IMR-90 (cell line): ENCODE measurements around the gene ERH. TPM values are rescaled to one million over a fixed set of nuclear protein-coding genes. Genes with fewer than 3 reads are reported as not detected.

ENCODE experiments used
- ATAC-seq: fragments of 200-7000 bp; cut with Tn5 transposase; 2 replicates; pipeline ENCODE4 v1.9.1; 2020; ENCODE audit warnings: low read depth, mild to moderate bottlenecking, moderate library complexity
- BruUV-seq: library from RNA; stranded (reverse); fragments of 400-500 nt; replicated peaks from 2 replicates; lab custom pipeline; 2021; lab: Mats Ljungman, UMichigan
- CTCF ChIA-PET: fragments of 300-600 bp; formaldehyde crosslinking; extraction: SDS; loops from one replicate; lab custom pipeline; 2021; ENCODE audit warnings: antibody characterized with exemption; lab: Yijun Ruan, JAX
- POLR2A ChIA-PET: fragments of 300-600 bp; sonication (Branson Sonifier 250); formaldehyde crosslinking; loops from one replicate; lab custom pipeline; 2022; ENCODE audit warnings: antibody characterized with exemption; ENCODE audit not compliant: unreplicated experiment; lab: Charles Lee
- DNase-seq: peaks from one replicate; pipeline ENCODE4 v3.0.0; 2013
- H2AFZ ChIP-seq: replicated peaks from 2 replicates; pipeline ENCODE3; 2013; ENCODE audit warnings: low read length, mild to moderate bottlenecking; ENCODE audit not compliant: poor library complexity
- H2AK5ac ChIP-seq: 2 replicates; pipeline ENCODE4 v1.6.1; 2013; ENCODE audit warnings: low read depth, low read length, inconsistent platforms
- H2AK9ac ChIP-seq: replicated peaks from 2 replicates; pipeline ENCODE3; 2013; ENCODE audit warnings: mild to moderate bottlenecking, low read depth, low read length, moderate library complexity; ENCODE audit not compliant: poor library complexity
- H2BK120ac ChIP-seq: 2 replicates; pipeline ENCODE4 v1.6.1; 2013; ENCODE audit warnings: low read depth, low read length, inconsistent platforms
- H2BK15ac ChIP-seq: 3 replicates; pipeline ENCODE4 v1.6.1; 2013; ENCODE audit warnings: low read depth, low read length, inconsistent platforms
- H2BK20ac ChIP-seq: 2 replicates; pipeline ENCODE4 v1.6.1; 2013; ENCODE audit warnings: low read depth, mild to moderate bottlenecking, inconsistent platforms, low read length, moderate library complexity
- H2BK5ac ChIP-seq: 2 replicates; pipeline ENCODE4 v1.6.1; 2013; ENCODE audit warnings: mild to moderate bottlenecking, low read depth, low read length, inconsistent platforms; ENCODE audit not compliant: poor library complexity, severe bottlenecking
- H3K14ac ChIP-seq: replicated peaks from 2 replicates; pipeline ENCODE4 v1.6.1; 2013; ENCODE audit warnings: low read depth, low read length, inconsistent platforms
- H3K18ac ChIP-seq: 2 replicates; pipeline ENCODE4 v1.6.1; 2013; ENCODE audit warnings: low read depth, low read length, control low read depth
- H3K23ac ChIP-seq: 2 replicates; pipeline ENCODE4 v1.6.1; 2013; ENCODE audit warnings: low read depth, low read length, inconsistent platforms
- H3K27ac ChIP-seq: 2 replicates; pipeline ENCODE4 v1.5.1; 2013; ENCODE audit warnings: mild to moderate bottlenecking, control low read depth, low read length; ENCODE audit not compliant: insufficient read depth
- H3K27me3 ChIP-seq: 2 replicates; pipeline ENCODE4 v1.6.1; 2013; ENCODE audit warnings: low read length; ENCODE audit not compliant: control insufficient read depth, insufficient read depth
- H3K36me3 ChIP-seq: 2 replicates; pipeline ENCODE4 v1.6.1; 2013; ENCODE audit warnings: low read length, mixed read lengths; ENCODE audit not compliant: control insufficient read depth, insufficient read depth
- H3K4ac ChIP-seq: 2 replicates; pipeline ENCODE4 v1.6.1; 2013; ENCODE audit warnings: low read depth, low read length, inconsistent platforms
- H3K4me1 ChIP-seq: 2 replicates; pipeline ENCODE4 v1.6.1; 2013; ENCODE audit warnings: low read length, mixed read lengths; ENCODE audit not compliant: control insufficient read depth, insufficient read depth
- H3K4me2 ChIP-seq: 2 replicates; pipeline ENCODE4 v1.6.1; 2013; ENCODE audit warnings: low read depth, mild to moderate bottlenecking, control low read depth, low read length, moderate library complexity
- H3K4me3 ChIP-seq: 2 replicates; pipeline ENCODE4 v1.5.1; 2013; ENCODE audit warnings: low read depth, mild to moderate bottlenecking, control low read depth, low read length, moderate library complexity; ENCODE audit not compliant: insufficient read depth
- H3K56ac ChIP-seq: 2 replicates; pipeline ENCODE4 v1.6.1; 2013; ENCODE audit warnings: low read length, inconsistent platforms; ENCODE audit not compliant: insufficient read depth; ENCODE audit errors: extremely low read depth
- H3K79me1 ChIP-seq, 2 experiments: 2 replicates each; pipeline ENCODE4 v1.6.1; 2013; ENCODE audit warnings: low read length in 2 of 2, inconsistent platforms in 1 of 2, low read depth in 1 of 2
- H3K9ac ChIP-seq: 2 replicates; pipeline ENCODE4 v1.6.1; 2013; ENCODE audit warnings: low read depth, low read length, control low read depth
- H3K9me1 ChIP-seq: 2 replicates; pipeline ENCODE4 v1.6.1; 2013; ENCODE audit warnings: low read length, inconsistent platforms; ENCODE audit not compliant: insufficient read depth
- H3K9me3 ChIP-seq: 2 replicates; pipeline ENCODE4 v1.6.1; 2013; ENCODE audit warnings: low read length; ENCODE audit not compliant: control insufficient read depth, insufficient read depth
- H4K20me1 ChIP-seq: 2 replicates; pipeline ENCODE4 v1.6.1; 2013; ENCODE audit warnings: low read length, inconsistent platforms; ENCODE audit not compliant: insufficient read depth
- H4K5ac ChIP-seq: 2 replicates; pipeline ENCODE4 v1.6.1; 2013; ENCODE audit warnings: mild to moderate bottlenecking, low read depth, low read length, control low read depth
- H4K8ac ChIP-seq, 2 experiments: 2 replicates each; pipeline ENCODE4 v1.6.1; 2013; ENCODE audit warnings: low read depth in 2 of 2, low read length in 2 of 2, control low read depth in 1 of 2, inconsistent platforms in 1 of 2
- H4K91ac ChIP-seq: 2 replicates; pipeline ENCODE4 v1.6.1; 2013; ENCODE audit warnings: low read depth, low read length, inconsistent platforms; ENCODE audit not compliant: insufficient read depth
- BHLHE40 ChIP-seq: fragments of 150-350 bp; IDR thresholded peaks from 2 replicates; pipeline ENCODE4 v1.6.1; 2016; ENCODE audit warnings: mild to moderate bottlenecking, low read depth, low read length
- CEBPB ChIP-seq: IDR thresholded peaks from 2 replicates; pipeline ENCODE4 v1.6.1; 2012; ENCODE audit warnings: low read depth, low read length, improper control_type of control experiment
- CHD1 ChIP-seq: IDR thresholded peaks from 2 replicates; pipeline ENCODE4 v1.6.1; 2012; ENCODE audit warnings: low read depth, low read length, improper control_type of control experiment
- FOS ChIP-seq: fragments of 150-350 bp; IDR thresholded peaks from 2 replicates; pipeline ENCODE4 v1.6.1; 2016; ENCODE audit warnings: low read depth, low read length
- MAFK ChIP-seq: IDR thresholded peaks from 2 replicates; pipeline ENCODE4 v1.6.1; 2012; ENCODE audit warnings: low read depth, low read length, improper control_type of control experiment
- MAZ ChIP-seq: IDR thresholded peaks from 2 replicates; pipeline ENCODE4 v1.6.1; 2012; ENCODE audit warnings: low read depth, mild to moderate bottlenecking, low read length, improper control_type of control experiment, moderate library complexity, borderline replicate concordance
- MXI1 ChIP-seq: IDR thresholded peaks from 2 replicates; pipeline ENCODE4 v1.6.1; 2012; ENCODE audit warnings: low read depth, mild to moderate bottlenecking, low read length, moderate library complexity, borderline replicate concordance
- NFE2L2 ChIP-seq: fragments of 150-350 bp; IDR thresholded peaks from 2 replicates; pipeline ENCODE4 v1.6.1; 2016; ENCODE audit warnings: low read depth, mild to moderate bottlenecking, low read length
- POLR2A ChIP-seq: IDR thresholded peaks from 2 replicates; pipeline ENCODE4 v1.6.1; 2012; ENCODE audit warnings: mild to moderate bottlenecking, low read depth, low read length
- RAD21 ChIP-seq: IDR thresholded peaks from 2 replicates; pipeline ENCODE4 v1.6.1; 2012; ENCODE audit warnings: low read length, improper control_type of control experiment
- RCOR1 ChIP-seq: IDR thresholded peaks from 2 replicates; pipeline ENCODE4 v1.6.1; 2012; ENCODE audit warnings: mild to moderate bottlenecking, low read length, improper control_type of control experiment; ENCODE audit not compliant: insufficient replicate concordance
- RFX5 ChIP-seq: IDR thresholded peaks from 2 replicates; pipeline ENCODE4 v1.8.0; 2012; ENCODE audit warnings: low read depth, mild to moderate bottlenecking, low read length, moderate library complexity
- SMC3 ChIP-seq: fragments of 150-350 bp; IDR thresholded peaks from 2 replicates; pipeline ENCODE4 v1.6.1; 2016; ENCODE audit warnings: low read depth, mild to moderate bottlenecking, antibody characterized with exemption, low read length, moderate library complexity
- WGBS, 2 experiments: methylation state at CpG; one replicate each; pipeline versions ENCODE4 v1.1.5 to v1.1.7; 2013; ENCODE audit warnings: missing lambda C conversion rate in 2 of 2; ENCODE audit not compliant: insufficient read length in 1 of 2; ENCODE audit errors: extremely low coverage in 2 of 2; 5-methylcytosine and 5-hydroxymethylcytosine counted together
- dilution Hi-C: fragments of 300-500 bp; cut with HindIII; formaldehyde crosslinking; loops from one replicate; pipeline ENCODE4 v1.14.3; 2018; ENCODE audit warnings: low sequenced_read_pairs; ENCODE audit not compliant: unreplicated experiment
- in situ Hi-C: fragments of 300-500 bp; cut with MboI; formaldehyde crosslinking; loops from 3 replicates; pipeline ENCODE4 v1.14.3; 2019; ENCODE audit warnings: low sequenced_read_pairs, inconsistent platforms, mixed read lengths
- intact Hi-C: fragments of 100-400 bp; cut with micrococcal nuclease; formaldehyde crosslinking; loops from 2 replicates; pipeline ENCODE4 v1.10.0; 2022
- polyA plus RNA-seq, 3 experiments: library from polyadenylated mRNA; depleted of rRNA; stranded (reverse); fragments of >200 nt; gene quantifications; 2 replicates each; pipeline ENCODE4 v1.2.3, GENCODE V29; 2012; ENCODE audit warnings: low replicate concordance in 1 of 3
- total RNA-seq: library from RNA; depleted of rRNA; stranded (reverse); fragments of >200 nt; gene quantifications from 2 replicates; pipeline ENCODE4 v1.2.3, GENCODE V29; 2012
- TF ChIP-seq, protein P1 (sequence below): fragments of 150-350 bp; IDR thresholded peaks from 2 replicates; pipeline ENCODE4 v1.6.1; 2017; ENCODE audit warnings: mild to moderate bottlenecking, antibody characterized with exemption, low read length, low read depth
- TF ChIP-seq, protein P2 (sequence below): conservative IDR thresholded peaks from 2 replicates; pipeline ENCODE4 v1.5.1; 2012; ENCODE audit warnings: mild to moderate bottlenecking, low read depth, low read length, improper control_type of control experiment
- TF ChIP-seq, protein P3 (sequence below): fragments of 150-350 bp; IDR thresholded peaks from 2 replicates; pipeline ENCODE4 v1.6.1; 2016; ENCODE audit warnings: low read depth, mild to moderate bottlenecking, low read length, moderate library complexity, borderline replicate concordance

ERH gene
- total and polyA plus RNA-seq, 2 of the 4 experiments (the other 2 are of a cell fraction): 64.2 to 150 TPM

DNA sequence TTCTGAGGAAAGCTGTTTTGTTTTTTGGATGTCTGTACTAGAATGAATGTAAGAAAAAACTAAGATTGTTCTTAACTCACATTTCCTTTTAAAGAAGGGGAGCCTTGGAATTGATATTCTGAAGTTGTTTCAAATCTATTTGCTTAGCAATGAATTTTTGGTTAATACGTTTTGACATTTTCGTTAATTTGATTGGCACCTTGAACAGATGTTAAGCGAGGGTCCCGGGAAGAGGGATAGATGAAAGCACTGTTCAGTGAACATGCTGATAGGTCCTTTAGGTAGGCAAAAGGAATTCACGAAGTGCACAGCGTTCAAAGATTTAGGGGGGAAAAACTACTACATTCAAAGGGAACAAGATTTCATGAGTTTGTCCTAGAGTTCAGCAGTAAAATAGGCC is 2.1 kb upstream of the ERH start:
- POLR2A ChIA-PET: no interaction called here

More for the DNA sequence above, 2.1 kb upstream of the ERH start:
- no peak overlapping the region for H3K56ac ChIP-seq
- DNase-seq (no peak), ATAC-seq (no peak)
- no peak overlapping the region for H4K5ac ChIP-seq
- H3K9me1 ChIP-seq: peaks cover 9% of the 10 kb centered on the region
- intact Hi-C loops (no loop called here), dilution Hi-C loops (no loop called here), in situ Hi-C loops (no loop called here)
- H4K91ac ChIP-seq: no peak overlapping the region
- H2BK20ac ChIP-seq: no peak overlapping the region
- peaks cover 29% of the 10 kb centered on the region for H4K20me1 ChIP-seq
- BruUV-seq: no TSS peak
- H2AFZ ChIP-seq: no peak overlapping the region
- H3K9ac ChIP-seq: no peak overlapping the region
- peak overlapping the region; percentile 57 for H3K4me3 ChIP-seq
- no peak overlapping the region for H3K23ac ChIP-seq
- H3K4ac ChIP-seq: no peak overlapping the region
- no peaks in the 10 kb centered on the region for H3K27me3 ChIP-seq
- no peaks in the 10 kb centered on the region for H3K9me3 ChIP-seq
- no peak overlapping the region for H2BK120ac ChIP-seq
- H3K14ac ChIP-seq: no peak overlapping the region
- H2AK5ac ChIP-seq: no peak overlapping the region
- H3K4me2 ChIP-seq: peak overlapping the region; percentile 86
- peaks cover 1% of the 10 kb centered on the region; the same call in 1 of the 2 replicates for H3K4me1 ChIP-seq
- 65% methylated on average over 2 of the region's 6 CpGs; no CpG with 5 or more reads in 1 of the 2 experiments for WGBS, 2 experiments
- H3K27ac ChIP-seq: no peak overlapping the region
- H2AK9ac ChIP-seq: no peak overlapping the region
- CTCF ChIA-PET: no interaction called here
- H3K36me3 ChIP-seq: peaks cover 2% of the 10 kb centered on the region; the same call in 1 of the 2 replicates
- TF ChIP-seq POLR2A: no peak
- TF ChIP-seq MAZ: no peak
- TF ChIP-seq BHLHE40: no peak
- TF ChIP-seq, protein P1, sequence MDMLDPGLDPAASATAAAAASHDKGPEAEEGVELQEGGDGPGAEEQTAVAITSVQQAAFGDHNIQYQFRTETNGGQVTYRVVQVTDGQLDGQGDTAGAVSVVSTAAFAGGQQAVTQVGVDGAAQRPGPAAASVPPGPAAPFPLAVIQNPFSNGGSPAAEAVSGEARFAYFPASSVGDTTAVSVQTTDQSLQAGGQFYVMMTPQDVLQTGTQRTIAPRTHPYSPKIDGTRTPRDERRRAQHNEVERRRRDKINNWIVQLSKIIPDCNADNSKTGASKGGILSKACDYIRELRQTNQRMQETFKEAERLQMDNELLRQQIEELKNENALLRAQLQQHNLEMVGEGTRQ: no peak
- TF ChIP-seq RCOR1: no peak
- TF ChIP-seq MXI1: no peak
- TF ChIP-seq, protein P2, sequence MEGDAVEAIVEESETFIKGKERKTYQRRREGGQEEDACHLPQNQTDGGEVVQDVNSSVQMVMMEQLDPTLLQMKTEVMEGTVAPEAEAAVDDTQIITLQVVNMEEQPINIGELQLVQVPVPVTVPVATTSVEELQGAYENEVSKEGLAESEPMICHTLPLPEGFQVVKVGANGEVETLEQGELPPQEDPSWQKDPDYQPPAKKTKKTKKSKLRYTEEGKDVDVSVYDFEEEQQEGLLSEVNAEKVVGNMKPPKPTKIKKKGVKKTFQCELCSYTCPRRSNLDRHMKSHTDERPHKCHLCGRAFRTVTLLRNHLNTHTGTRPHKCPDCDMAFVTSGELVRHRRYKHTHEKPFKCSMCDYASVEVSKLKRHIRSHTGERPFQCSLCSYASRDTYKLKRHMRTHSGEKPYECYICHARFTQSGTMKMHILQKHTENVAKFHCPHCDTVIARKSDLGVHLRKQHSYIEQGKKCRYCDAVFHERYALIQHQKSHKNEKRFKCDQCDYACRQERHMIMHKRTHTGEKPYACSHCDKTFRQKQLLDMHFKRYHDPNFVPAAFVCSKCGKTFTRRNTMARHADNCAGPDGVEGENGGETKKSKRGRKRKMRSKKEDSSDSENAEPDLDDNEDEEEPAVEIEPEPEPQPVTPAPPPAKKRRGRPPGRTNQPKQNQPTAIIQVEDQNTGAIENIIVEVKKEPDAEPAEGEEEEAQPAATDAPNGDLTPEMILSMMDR: no peak
- no peak for TF ChIP-seq NFE2L2
- TF ChIP-seq, protein P3, sequence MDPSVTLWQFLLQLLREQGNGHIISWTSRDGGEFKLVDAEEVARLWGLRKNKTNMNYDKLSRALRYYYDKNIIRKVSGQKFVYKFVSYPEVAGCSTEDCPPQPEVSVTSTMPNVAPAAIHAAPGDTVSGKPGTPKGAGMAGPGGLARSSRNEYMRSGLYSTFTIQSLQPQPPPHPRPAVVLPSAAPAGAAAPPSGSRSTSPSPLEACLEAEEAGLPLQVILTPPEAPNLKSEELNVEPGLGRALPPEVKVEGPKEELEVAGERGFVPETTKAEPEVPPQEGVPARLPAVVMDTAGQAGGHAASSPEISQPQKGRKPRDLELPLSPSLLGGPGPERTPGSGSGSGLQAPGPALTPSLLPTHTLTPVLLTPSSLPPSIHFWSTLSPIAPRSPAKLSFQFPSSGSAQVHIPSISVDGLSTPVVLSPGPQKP: no peak
- no peak for TF ChIP-seq CEBPB
- no peak for TF ChIP-seq MAFK
- TF ChIP-seq CHD1: no peak
- TF ChIP-seq RAD21: no peak
- no peak for TF ChIP-seq RFX5
- TF ChIP-seq FOS: no peak
- TF ChIP-seq SMC3: no peak
- H3K18ac ChIP-seq: no peak overlapping the region
- peaks cover 26 to 66% of the 10 kb centered on the region in 2 experiments for H3K79me1 ChIP-seq
- H2BK5ac ChIP-seq: no peak overlapping the region
- H4K8ac ChIP-seq: no peak overlapping the region
- no peak overlapping the region for H2BK15ac ChIP-seq
